Raji (cell line): ENCODE measurements around the gene FHIT.

Source experiments
- POLR2A ChIP-seq: IDR thresholded peaks from 2 replicates; pipeline ENCODE4 v1.6.1; 2011; ENCODE audit warnings: low read depth, low read length, control low read depth; ENCODE audit not compliant: insufficient read depth

The FHIT gene

GRCh38 chr3:61237858-61238257 lies 13.4 kb downstream of the FHIT start:
- TF ChIP-seq POLR2A, result no peak

GRCh38 chr3:61236556-61236955 lies 14.7 kb downstream of the FHIT start:
- TF ChIP-seq POLR2A, result no peak

- no peak for TF ChIP-seq POLR2A
Measured at GRCh38 chr3:61233746-61234145, 17.5 kb downstream of the FHIT start.

- no peak for TF ChIP-seq POLR2A
Measured at GRCh38 chr3:61231693-61232092, 19.6 kb downstream of the FHIT start.

- TF ChIP-seq POLR2A, result no peak
Measured at GRCh38 chr3:61227799-61228198, 23.5 kb downstream of the FHIT start.

GRCh38 chr3:61226166-61226686 lies 25.0 kb downstream of the FHIT start:
- TF ChIP-seq POLR2A, result no peak

GRCh38 chr3:61224823-61225222 lies 26.4 kb downstream of the FHIT start:
- TF ChIP-seq POLR2A, result no peak

- TF ChIP-seq POLR2A, result no peak
Measured at GRCh38 chr3:61223451-61223850, 27.8 kb downstream of the FHIT start.

- TF ChIP-seq POLR2A, result no peak
Measured at GRCh38 chr3:61222467-61222866, 28.8 kb downstream of the FHIT start.

GRCh38 chr3:61221759-61222362 lies 29.4 kb downstream of the FHIT start:
- TF ChIP-seq POLR2A, result no peak

- TF ChIP-seq POLR2A, result no peak
Measured at GRCh38 chr3:61218504-61218903, 32.7 kb downstream of the FHIT start.

- no peak for TF ChIP-seq POLR2A
Measured at GRCh38 chr3:61202086-61202485, 49.2 kb downstream of the FHIT start.

GRCh38 chr3:61201071-61201470 lies 50.2 kb downstream of the FHIT start:
- no peak for TF ChIP-seq POLR2A

- no peak for TF ChIP-seq POLR2A
Measured at GRCh38 chr3:61200270-61200669, 51.0 kb downstream of the FHIT start.

GRCh38 chr3:61199843-61200242 lies 51.4 kb downstream of the FHIT start:
- TF ChIP-seq POLR2A, result no peak

GRCh38 chr3:61194892-61195538 lies 56.2 kb downstream of the FHIT start:
- TF ChIP-seq POLR2A, result no peak

- no peak for TF ChIP-seq POLR2A
Measured at GRCh38 chr3:61192222-61192621, 59.0 kb downstream of the FHIT start.
